Stimulated activated CD8-positive, alpha-beta memory T cell treated with anti-CD3 and anti-CD28 coated beads, Interleukin-4, amount 100 ng/mL, for 1 hour (primary cell): Measurements from ENCODE around the gene ARHGAP44.

Experiments used
- DNase-seq, 2 donors: peaks; one replicate each; pipeline ENCODE4 v3.0.0-alpha.2; 2020; ENCODE audit warnings: low read depth in 2 of 2, low spot score in 1 of 2

Gene ARHGAP44

GRCh38 chr17:12899604-12900003, 110.3 kb downstream of the ARHGAP44 start:
- no peak for DNase-seq

GRCh38 chr17:12900474-12900873, 111.2 kb downstream of the ARHGAP44 start:
- no peak for DNase-seq

- no peak for DNase-seq
Observed at GRCh38 chr17:12902046-12902445, 112.7 kb downstream of the ARHGAP44 start.

GRCh38 chr17:12907477-12907876, 118.2 kb downstream of the ARHGAP44 start:
- DNase-seq = no peak

- no peak for DNase-seq
Observed at GRCh38 chr17:12909046-12909445, 119.7 kb downstream of the ARHGAP44 start.

- no peak for DNase-seq
Observed at GRCh38 chr17:12909511-12909910, 120.2 kb downstream of the ARHGAP44 start.

- DNase-seq = no peak
Observed at GRCh38 chr17:12911239-12911638, 121.9 kb downstream of the ARHGAP44 start.

GRCh38 chr17:12917399-12917798, 128.1 kb downstream of the ARHGAP44 start:
- no peak for DNase-seq

GRCh38 chr17:12918142-12918541, 128.8 kb downstream of the ARHGAP44 start:
- no peak for DNase-seq

GRCh38 chr17:12922120-12922519, 132.8 kb downstream of the ARHGAP44 start:
- DNase-seq = no peak

- DNase-seq = no peak
Observed at GRCh38 chr17:12924614-12925013, 135.3 kb downstream of the ARHGAP44 start.

- no peak for DNase-seq
Observed at GRCh38 chr17:12927001-12927400, 137.7 kb downstream of the ARHGAP44 start.

- DNase-seq = no peak
Observed at GRCh38 chr17:12927541-12928425, 138.5 kb downstream of the ARHGAP44 start.

GRCh38 chr17:12928736-12929135, 139.4 kb downstream of the ARHGAP44 start:
- no peak for DNase-seq

- DNase-seq = no peak
Observed at GRCh38 chr17:12936501-12936900, 147.2 kb downstream of the ARHGAP44 start.

- no peak for DNase-seq
Observed at GRCh38 chr17:12940699-12941098, 151.4 kb downstream of the ARHGAP44 start.

GRCh38 chr17:12947047-12947446, 157.7 kb downstream of the ARHGAP44 start:
- DNase-seq = no peak

- no peak for DNase-seq
Observed at GRCh38 chr17:12952012-12952411, 162.7 kb downstream of the ARHGAP44 start.

GRCh38 chr17:12953156-12953555, 163.9 kb downstream of the ARHGAP44 start:
- DNase-seq = no peak

GRCh38 chr17:12955521-12955920, 166.2 kb downstream of the ARHGAP44 start:
- no peak for DNase-seq

- no peak for DNase-seq
Observed at GRCh38 chr17:12958786-12959185, 169.5 kb downstream of the ARHGAP44 start.

GRCh38 chr17:12959441-12959840, 170.1 kb downstream of the ARHGAP44 start:
- DNase-seq = no peak

- DNase-seq = no peak
Observed at GRCh38 chr17:12961655-12962054, 172.4 kb downstream of the ARHGAP44 start.
